HFFc6 (cell line): ENCODE results near the gene CENPP. TPM values are rescaled to one million over a fixed set of nuclear protein-coding genes. Genes with fewer than 3 reads are reported as not detected.

Experiments
- DNase-seq: peaks from one replicate; pipeline ENCODE4 v3.0.0-alpha.2; 2018
- H3K27ac Mint-ChIP-seq: 2 replicates; pipeline ENCODE4 v1.8.0; 2020; ENCODE audit warnings: mild to moderate bottlenecking, mixed read lengths
- H3K27me3 Mint-ChIP-seq: 2 replicates; pipeline ENCODE4 v1.8.0; 2021; ENCODE audit warnings: mild to moderate bottlenecking, moderate library complexity, mixed read lengths; ENCODE audit not compliant: insufficient read depth
- H3K36me3 Mint-ChIP-seq: 2 replicates; pipeline ENCODE4 v1.8.0; 2021; ENCODE audit warnings: low read depth, mixed read lengths
- H3K4me1 Mint-ChIP-seq: 2 replicates; pipeline ENCODE4 v1.8.0; 2020; ENCODE audit warnings: low read depth, mixed read lengths
- H3K4me3 Mint-ChIP-seq: 2 replicates; pipeline ENCODE4 v1.8.0; 2020; ENCODE audit warnings: mild to moderate bottlenecking, moderate library complexity, mixed read lengths
- H3K9me3 Mint-ChIP-seq: 2 replicates; pipeline ENCODE4 v1.8.0; 2020; ENCODE audit warnings: mild to moderate bottlenecking, mixed read lengths
- CTCF ChIP-seq: fragments of 200-600 bp; sonication (generic); IDR thresholded peaks from 2 replicates; pipeline ENCODE4 v1.5.0; 2021; ENCODE audit warnings: antibody characterized with exemption, mild to moderate bottlenecking
- total RNA-seq, 6 experiments: library from RNA; stranded (reverse); fragmentation: NEBNext Ultra II Directional; extraction: Animal tissue kit (Norgen Biotek cat#: 25700); gene quantifications; 2 replicates in 1 of 6; 3 replicates in 5 of 6; pipeline ENCODE4 v1.2.3, GENCODE V29; 2021

Gene CENPP
- total RNA-seq, 6 experiments from 2014 or later = 3.0 to 7.0 (median 6.0) TPM

GRCh38 chr9:92602413-92602812 is 276.7 kb downstream of the CENPP start:
- Mint-ChIP-seq H3K4me3 (no peak overlapping the region), H3K27ac (no peak overlapping the region), H3K4me1 (peaks cover 35% of the 10 kb centered on the region), H3K36me3 (peaks cover 21% of the 10 kb centered on the region), H3K9me3 (peaks cover 10% of the 10 kb centered on the region), H3K27me3 (peaks cover 4% of the 10 kb centered on the region)
- no peak for DNase-seq
- TF ChIP-seq CTCF = no peak

DNA sequence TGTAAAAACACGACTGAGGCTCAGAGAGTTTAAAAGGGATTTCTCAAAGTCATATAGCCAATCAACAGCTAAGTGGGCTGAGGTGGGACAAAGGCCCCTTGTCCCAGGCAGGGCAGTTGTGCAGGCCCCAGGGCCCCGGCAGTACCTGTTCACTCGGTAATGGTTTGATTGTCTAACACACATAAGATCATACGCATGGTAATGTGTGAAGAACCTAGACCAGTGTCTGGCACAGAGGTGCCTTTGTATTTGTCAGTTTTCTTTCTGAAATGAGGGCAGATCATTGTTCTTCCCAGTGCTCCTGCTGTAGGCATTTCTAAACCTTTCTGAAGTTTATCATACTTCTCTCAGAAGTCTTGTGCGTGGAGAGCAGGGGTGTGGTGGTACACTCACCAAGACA is 277.3 kb downstream of the CENPP start:
- H3K4me1 Mint-ChIP-seq = peaks cover 36% of the 10 kb centered on the region
- peaks cover 4% of the 10 kb centered on the region for H3K27me3 Mint-ChIP-seq
- no peak overlapping the region for H3K4me3 Mint-ChIP-seq
- no peak for TF ChIP-seq CTCF
- no peak overlapping the region for H3K27ac Mint-ChIP-seq
- DNase-seq = no peak
- H3K9me3 Mint-ChIP-seq = peaks cover 10% of the 10 kb centered on the region
- H3K36me3 Mint-ChIP-seq = peaks cover 21% of the 10 kb centered on the region

DNA sequence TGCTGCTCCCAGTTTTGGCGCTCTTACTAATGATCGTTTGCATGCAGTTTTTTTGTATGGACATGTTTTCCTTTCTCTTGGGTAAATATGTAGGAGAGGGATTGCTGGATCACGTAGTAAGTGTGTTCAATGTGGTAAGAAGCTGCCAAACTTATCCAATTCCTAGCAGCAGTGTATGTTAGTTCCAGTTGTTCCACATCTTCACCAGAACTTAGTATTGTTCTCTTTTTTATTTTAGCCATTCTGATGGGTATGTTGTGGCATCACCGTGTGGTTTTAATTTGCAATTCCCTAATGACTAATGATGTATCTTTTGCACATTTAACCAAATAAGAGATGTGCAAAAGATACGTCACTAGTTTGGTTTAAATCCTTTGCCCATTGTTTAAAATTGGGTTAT is 278.2 kb downstream of the CENPP start:
- peaks cover 41% of the 10 kb centered on the region for H3K4me1 Mint-ChIP-seq
- H3K9me3 Mint-ChIP-seq = peaks cover 10% of the 10 kb centered on the region
- no peak overlapping the region for H3K4me3 Mint-ChIP-seq
- no peak; the same call in 1 of the 2 replicates for TF ChIP-seq CTCF
- peaks cover 21% of the 10 kb centered on the region for H3K36me3 Mint-ChIP-seq
- no peak overlapping the region for H3K27ac Mint-ChIP-seq
- DNase-seq = no peak
- H3K27me3 Mint-ChIP-seq = peaks cover 4% of the 10 kb centered on the region

DNA sequence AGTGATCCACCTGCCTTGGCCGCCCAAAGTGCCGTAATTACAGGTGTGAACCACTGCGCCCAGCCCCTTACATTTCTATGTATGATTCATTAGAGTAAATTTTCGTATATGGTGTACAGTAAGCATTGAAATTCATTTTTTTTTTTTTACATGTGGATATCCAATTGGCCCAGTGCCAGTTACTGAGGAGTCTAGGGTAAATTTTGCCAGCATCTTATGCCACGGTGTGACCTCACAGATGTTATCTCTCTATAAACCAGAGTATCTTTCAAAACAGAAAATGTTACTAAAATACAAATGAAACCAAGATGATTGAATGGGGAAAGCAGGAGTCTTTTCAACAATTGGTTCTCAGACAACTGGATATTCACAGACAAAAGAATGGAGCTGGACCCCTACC is 279.5 kb downstream of the CENPP start:
- no peak overlapping the region for H3K27ac Mint-ChIP-seq
- TF ChIP-seq CTCF = no peak
- H3K4me1 Mint-ChIP-seq = peaks cover 41% of the 10 kb centered on the region
- no peak overlapping the region for H3K4me3 Mint-ChIP-seq
- no peak for DNase-seq
- H3K27me3 Mint-ChIP-seq = peaks cover 4% of the 10 kb centered on the region
- H3K36me3 Mint-ChIP-seq = peaks cover 21% of the 10 kb centered on the region
- H3K9me3 Mint-ChIP-seq = peaks cover 10% of the 10 kb centered on the region

DNA sequence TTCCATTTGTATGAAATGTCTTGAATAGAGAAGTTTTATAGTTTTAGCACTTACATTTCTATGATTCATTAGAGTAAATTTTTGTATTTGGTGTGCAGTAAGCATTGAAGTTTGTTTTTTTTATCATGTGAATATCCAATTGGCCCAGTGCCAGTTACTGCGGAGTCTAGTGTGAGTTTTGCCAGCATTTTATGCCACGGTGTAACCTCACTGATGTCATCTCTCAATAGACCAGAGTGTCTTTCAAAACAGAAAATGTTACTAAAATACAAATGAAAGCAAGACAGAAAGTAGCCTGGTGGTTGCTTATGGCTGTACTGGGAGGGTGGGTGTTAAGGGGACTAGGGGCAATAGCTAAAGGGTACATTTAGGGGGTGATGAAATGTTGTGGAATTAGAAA is 281.3 kb downstream of the CENPP start:
- H3K4me3 Mint-ChIP-seq = no peak overlapping the region
- peaks cover 4% of the 10 kb centered on the region for H3K27me3 Mint-ChIP-seq
- peaks cover 27% of the 10 kb centered on the region for H3K4me1 Mint-ChIP-seq
- H3K9me3 Mint-ChIP-seq = peaks cover 10% of the 10 kb centered on the region
- TF ChIP-seq CTCF = no peak
- DNase-seq = peak; percentile 18
- H3K27ac Mint-ChIP-seq = no peak overlapping the region; the same call in 1 of the 2 replicates
- peaks cover 30% of the 10 kb centered on the region for H3K36me3 Mint-ChIP-seq

- no peak for TF ChIP-seq CTCF
- Mint-ChIP-seq H3K27me3 (peaks cover 8% of the 10 kb centered on the region), H3K4me3 (no peak overlapping the region), H3K4me1 (peaks cover 27% of the 10 kb centered on the region), H3K9me3 (peaks cover 10% of the 10 kb centered on the region), H3K36me3 (peaks cover 34% of the 10 kb centered on the region), H3K27ac (peak overlapping the region; percentile 22)
- DNase-seq = peak; percentile 26
Measured at GRCh38 chr9:92607773-92608172, 282.0 kb downstream of the CENPP start.
